ENCODE results near the gene INPP4A.

The INPP4A gene

GRCh38 chr2:98583276-98583675, 138.6 kb downstream of the INPP4A start:
- TF ChIP-seq CTCF (IDR thresholded peaks at IDR 0.05; ENCODE audit: control insufficient read depth, insufficient read depth, low read depth, low read length, missing control alignments), result no peak
- H3K4me3 ChIP-seq (ENCODE audit: control insufficient read depth, low read depth, low read length), result no peak overlapping the region
- DNase-seq (ENCODE audit: low read depth), result no peak

GRCh38 chr2:98583816-98584618, 139.4 kb downstream of the INPP4A start:
- TF ChIP-seq CTCF (IDR thresholded peaks at IDR 0.05; ENCODE audit: control insufficient read depth, insufficient read depth, low read depth, low read length, missing control alignments), result no peak
- H3K4me3 ChIP-seq (ENCODE audit: control insufficient read depth, low read depth, low read length), result no peak overlapping the region
- DNase-seq (ENCODE audit: low read depth), result no peak

DNA sequence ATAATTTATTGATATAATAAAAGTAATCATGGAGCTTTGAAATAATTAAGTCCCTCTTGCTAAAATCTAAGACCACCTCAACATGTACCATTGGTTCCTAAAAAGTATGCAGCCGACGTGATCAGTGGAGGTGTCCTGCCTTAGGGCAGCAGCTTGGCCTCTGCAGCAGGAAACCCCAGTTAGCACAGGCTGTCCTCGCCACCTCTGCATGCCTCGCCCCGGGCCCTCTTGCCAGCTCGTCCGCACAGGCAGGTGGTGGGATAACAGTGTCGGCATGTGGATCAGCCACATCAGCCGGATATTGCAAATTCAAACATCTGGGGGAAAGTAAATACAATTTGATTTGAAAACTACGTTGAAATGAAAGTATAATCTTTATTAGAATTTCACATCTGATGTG, 140.7 kb downstream of the INPP4A start:
- TF ChIP-seq CTCF (IDR thresholded peaks at IDR 0.05; ENCODE audit: control insufficient read depth, insufficient read depth, low read depth, low read length, missing control alignments), result no peak
- no peak overlapping the region for H3K4me3 ChIP-seq (ENCODE audit: control insufficient read depth, low read depth, low read length)
- no peak for DNase-seq (ENCODE audit: low read depth)

GRCh38 chr2:98586551-98587140, 142.0 kb downstream of the INPP4A start:
- no peak for TF ChIP-seq CTCF (IDR thresholded peaks at IDR 0.05; ENCODE audit: control insufficient read depth, insufficient read depth, low read depth, low read length, missing control alignments)
- no peak for DNase-seq (ENCODE audit: low read depth)

DNA sequence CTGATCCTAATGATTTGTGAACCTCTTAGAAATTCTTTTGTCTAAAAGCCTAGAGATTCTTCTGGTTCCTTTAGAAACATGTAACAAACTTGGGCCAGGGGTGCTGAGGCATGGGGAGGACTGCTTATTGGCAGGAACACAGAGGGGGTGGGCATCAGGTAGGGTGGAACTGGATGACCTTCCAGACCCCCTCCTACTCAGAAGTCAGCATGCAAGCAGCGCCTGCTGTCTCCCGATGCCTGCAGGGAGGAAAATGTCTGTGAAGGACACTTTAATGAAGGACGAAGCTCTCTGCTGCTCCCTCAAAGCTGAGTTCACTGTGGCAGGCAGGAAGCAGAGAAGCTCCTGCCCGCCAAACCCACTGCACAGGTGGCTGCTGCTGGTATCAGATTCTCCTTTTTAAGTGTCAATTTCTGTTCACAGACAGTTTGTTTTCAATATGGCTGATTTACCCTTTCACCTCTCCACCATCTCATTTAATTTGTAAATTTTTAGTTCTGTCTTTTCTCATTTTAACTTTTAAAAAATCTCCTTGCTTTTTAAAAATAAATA, 144.3 kb downstream of the INPP4A start:
- TF ChIP-seq CTCF (IDR thresholded peaks at IDR 0.05; ENCODE audit: control insufficient read depth, insufficient read depth, low read depth, low read length, missing control alignments), result no peak
- no peak overlapping the region for H3K4me3 ChIP-seq (ENCODE audit: control insufficient read depth, low read depth, low read length)
- no peak for DNase-seq (ENCODE audit: low read depth)

More at GRCh38 chr2:98586551-98587140, 142.0 kb downstream of the INPP4A start:
- no peak overlapping the region for H3K4me3 ChIP-seq (ENCODE audit: control insufficient read depth, low read depth, low read length)

DNA sequence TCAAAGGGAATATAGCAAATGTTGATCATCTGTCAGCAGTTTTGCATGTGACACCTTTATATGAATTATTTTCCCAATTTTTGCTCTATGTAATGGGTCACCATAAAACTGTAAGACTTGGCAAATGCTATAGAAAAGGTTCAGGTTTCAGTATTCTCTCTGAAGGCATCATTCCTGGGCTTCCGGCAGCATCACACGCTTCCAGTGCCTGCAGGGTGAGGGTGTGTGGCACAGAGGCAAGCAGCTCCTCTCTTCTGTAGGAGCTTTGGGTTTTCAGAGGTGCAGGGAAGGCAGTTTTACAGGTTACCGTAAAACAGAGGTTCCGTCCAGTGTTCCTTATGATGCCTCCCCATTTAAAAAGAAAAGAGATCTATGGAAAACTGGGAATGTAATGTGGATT, 144.8 kb downstream of the INPP4A start:
- DNase-seq (ENCODE audit: low read depth), result no peak
- no peak for TF ChIP-seq CTCF (IDR thresholded peaks at IDR 0.05; ENCODE audit: control insufficient read depth, insufficient read depth, low read depth, low read length, missing control alignments)
- no peak overlapping the region for H3K4me3 ChIP-seq (ENCODE audit: control insufficient read depth, low read depth, low read length)

Data from AG09309 (cell line).